ENCODE results near the gene KCNG2.

The KCNG2 gene

DNA sequence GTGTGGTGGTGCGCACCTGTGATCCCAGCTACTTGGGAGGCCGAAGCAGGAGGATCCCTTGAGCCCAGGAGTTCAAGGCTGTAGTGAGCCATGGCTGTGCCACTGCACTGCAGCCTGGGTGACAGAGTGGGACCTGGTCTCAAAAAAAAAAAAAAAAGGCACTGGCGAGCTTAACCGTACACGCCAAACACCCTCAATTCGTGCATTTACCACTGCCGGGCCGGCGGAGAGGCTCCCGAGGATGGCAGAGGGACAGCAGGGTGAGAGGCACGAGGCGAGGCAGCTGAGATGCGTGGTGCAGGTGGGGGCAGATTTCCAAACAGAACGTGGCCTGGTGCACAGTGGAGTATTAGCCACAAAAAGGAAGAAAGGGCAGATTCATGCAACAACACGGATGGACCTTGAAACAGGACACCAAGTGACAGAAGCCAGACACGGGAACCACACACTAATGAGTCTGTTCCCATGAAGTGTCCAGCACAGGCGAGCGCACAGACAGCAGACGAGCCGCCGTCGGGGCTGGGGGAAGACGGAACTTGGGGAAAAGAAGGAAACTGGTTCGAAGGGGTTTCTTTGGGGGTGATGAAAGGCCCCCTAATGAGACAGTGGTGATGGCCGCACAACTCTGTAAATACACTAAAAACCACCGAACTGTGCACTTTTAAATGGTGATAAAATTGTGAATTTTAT, 126.3 kb downstream of the KCNG2 start:
- Histone ChIP-seq H3K4me1 (ENCODE audit: control insufficient read depth in 1 of 2, insufficient read depth in 2 of 2, low read length in 2 of 2) (peaks cover 0 to 13% of the 10 kb centered on the region in 2 donors), H3K36me3 (ENCODE audit: control insufficient read depth in 1 of 2, insufficient read depth in 2 of 2, low read length in 2 of 2) (peaks cover 9 to 40% of the 10 kb centered on the region in 2 donors), H3K27me3 (ENCODE audit: low read depth, low read length) (no peaks in the 10 kb centered on the region), H3K9me3 (ENCODE audit: control insufficient read depth in 1 of 2, low read length in 2 of 2) (peaks cover 4 to 5% of the 10 kb centered on the region in 2 donors), H3K27ac (ENCODE audit: low read length) (no peak overlapping the region), H3K4me3 (ENCODE audit: low read depth in 1 of 2, low read length in 2 of 2) (no peak overlapping the region)

GRCh38 chr18:79924814-79925731, 127.3 kb downstream of the KCNG2 start:
- H3K27me3 ChIP-seq (ENCODE audit: low read depth, low read length) = no peaks in the 10 kb centered on the region
- H3K36me3 ChIP-seq (ENCODE audit: control insufficient read depth in 1 of 2, insufficient read depth in 2 of 2, low read length in 2 of 2) = peaks cover 16 to 48% of the 10 kb centered on the region in 2 donors
- no peak overlapping the region for H3K27ac ChIP-seq (ENCODE audit: low read length)
- H3K4me3 ChIP-seq (ENCODE audit: low read depth in 1 of 2, low read length in 2 of 2) = no peak overlapping the region
- H3K9me3 ChIP-seq (ENCODE audit: control insufficient read depth in 1 of 2, low read length in 2 of 2) = peaks cover 14 to 15% of the 10 kb centered on the region in 2 donors
- peaks cover 0 to 13% of the 10 kb centered on the region in 2 donors for H3K4me1 ChIP-seq (ENCODE audit: control insufficient read depth in 1 of 2, insufficient read depth in 2 of 2, low read length in 2 of 2)

DNA sequence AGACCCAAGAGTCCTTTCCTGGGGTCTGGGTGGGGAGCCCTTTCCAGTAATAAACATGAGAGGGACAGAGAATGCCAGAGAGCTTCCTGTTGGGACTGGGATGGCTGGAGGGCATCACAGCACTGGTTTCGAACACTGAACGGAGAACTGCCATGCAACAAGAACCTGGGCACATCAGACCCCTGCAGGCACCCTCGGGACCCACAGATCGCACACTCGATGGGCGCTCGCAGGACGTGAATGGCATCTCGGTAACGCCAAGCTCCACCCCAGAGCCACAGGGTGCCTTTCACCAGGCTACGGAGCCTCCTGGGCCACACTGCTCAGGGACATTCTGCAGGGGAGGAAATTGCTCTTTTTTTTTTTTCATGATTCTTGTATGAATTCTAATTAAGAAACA, 128.6 kb downstream of the KCNG2 start:
- Histone ChIP-seq H3K27ac (ENCODE audit: low read length) (no peak overlapping the region), H3K4me3 (ENCODE audit: low read depth in 1 of 2, low read length in 2 of 2) (no peak overlapping the region), H3K27me3 (ENCODE audit: low read depth, low read length) (no peaks in the 10 kb centered on the region), H3K9me3 (ENCODE audit: control insufficient read depth in 1 of 2, low read length in 2 of 2) (peaks cover 15 to 22% of the 10 kb centered on the region in 2 donors), H3K36me3 (ENCODE audit: control insufficient read depth in 1 of 2, insufficient read depth in 2 of 2, low read length in 2 of 2) (peaks cover 16 to 48% of the 10 kb centered on the region in 2 donors), H3K4me1 (ENCODE audit: control insufficient read depth in 1 of 2, insufficient read depth in 2 of 2, low read length in 2 of 2) (peaks cover 0 to 13% of the 10 kb centered on the region in 2 donors)

DNA sequence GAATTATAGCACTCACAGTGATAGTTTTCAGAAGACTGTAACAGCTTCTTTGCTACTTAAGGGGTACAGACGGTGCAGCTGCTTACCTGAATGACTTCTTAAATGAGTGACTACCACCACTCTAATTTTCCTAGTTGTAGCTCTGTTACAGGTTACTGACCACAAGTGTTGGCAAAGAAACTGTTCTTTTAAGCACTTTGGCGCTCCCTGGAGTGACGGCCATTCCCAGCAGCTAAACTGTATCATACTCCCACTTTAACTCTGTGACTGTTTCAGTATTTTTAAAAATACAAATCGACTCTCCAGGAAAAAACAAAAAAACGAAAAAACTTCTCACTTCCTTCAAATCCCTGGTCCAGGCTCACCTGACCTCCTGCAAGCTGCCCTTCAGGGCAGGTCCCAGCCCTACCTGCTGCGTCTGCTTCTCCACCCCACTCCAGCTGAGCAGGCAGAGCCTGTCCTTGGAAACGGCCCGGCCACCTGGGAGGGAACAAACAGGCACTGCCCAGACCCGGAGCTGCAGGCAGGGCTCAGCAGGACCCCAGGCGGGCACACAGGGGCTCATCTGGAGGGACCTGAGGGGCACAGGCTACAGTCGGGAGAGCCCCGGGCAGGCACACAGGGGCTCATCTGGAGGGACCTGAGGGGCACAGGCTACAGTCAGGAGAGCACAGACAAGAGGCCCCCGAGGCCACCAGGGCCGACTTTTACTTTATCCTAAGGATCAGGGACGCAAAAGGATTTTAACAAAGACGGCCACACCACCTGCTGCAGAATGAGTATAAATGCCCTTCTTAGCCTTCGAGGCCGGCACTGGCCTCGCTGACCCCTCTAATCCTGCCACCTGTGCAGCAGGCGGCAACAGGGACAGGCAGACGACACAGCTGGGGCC, 129.2 kb downstream of the KCNG2 start:
- no peaks in the 10 kb centered on the region for H3K27me3 ChIP-seq (ENCODE audit: low read depth, low read length)
- H3K27ac ChIP-seq (ENCODE audit: low read length) = no peak overlapping the region
- H3K9me3 ChIP-seq (ENCODE audit: control insufficient read depth in 1 of 2, low read length in 2 of 2) = peaks cover 15 to 24% of the 10 kb centered on the region in 2 donors
- peaks cover 16 to 51% of the 10 kb centered on the region in 2 donors for H3K36me3 ChIP-seq (ENCODE audit: control insufficient read depth in 1 of 2, insufficient read depth in 2 of 2, low read length in 2 of 2)
- no peak overlapping the region for H3K4me3 ChIP-seq (ENCODE audit: low read depth in 1 of 2, low read length in 2 of 2)
- peaks cover 0 to 13% of the 10 kb centered on the region in 2 donors for H3K4me1 ChIP-seq (ENCODE audit: control insufficient read depth in 1 of 2, insufficient read depth in 2 of 2, low read length in 2 of 2)

- Histone ChIP-seq H3K36me3 (ENCODE audit: control insufficient read depth in 1 of 2, insufficient read depth in 2 of 2, low read length in 2 of 2) (peaks cover 16 to 56% of the 10 kb centered on the region in 2 donors), H3K4me3 (ENCODE audit: low read depth in 1 of 2, low read length in 2 of 2) (no peak overlapping the region), H3K27ac (ENCODE audit: low read length) (no peak overlapping the region), H3K27me3 (ENCODE audit: low read depth, low read length) (no peaks in the 10 kb centered on the region), H3K9me3 (ENCODE audit: control insufficient read depth in 1 of 2, low read length in 2 of 2) (peaks cover 18 to 29% of the 10 kb centered on the region in 2 donors), H3K4me1 (ENCODE audit: control insufficient read depth in 1 of 2, insufficient read depth in 2 of 2, low read length in 2 of 2) (peaks cover 0 to 13% of the 10 kb centered on the region in 2 donors)
Observed at GRCh38 chr18:79927607-79928562, 130.1 kb downstream of the KCNG2 start.

- Histone ChIP-seq H3K36me3 (ENCODE audit: control insufficient read depth in 1 of 2, insufficient read depth in 2 of 2, low read length in 2 of 2) (peaks cover 16 to 59% of the 10 kb centered on the region in 2 donors), H3K4me1 (ENCODE audit: control insufficient read depth in 1 of 2, insufficient read depth in 2 of 2, low read length in 2 of 2) (peaks cover 0 to 13% of the 10 kb centered on the region in 2 donors), H3K4me3 (ENCODE audit: low read depth in 1 of 2, low read length in 2 of 2) (peak overlapping the region in 1 of 2 donors; percentile 38), H3K9me3 (ENCODE audit: control insufficient read depth in 1 of 2, low read length in 2 of 2) (peaks cover 22 to 33% of the 10 kb centered on the region in 2 donors), H3K27me3 (ENCODE audit: low read depth, low read length) (no peaks in the 10 kb centered on the region), H3K27ac (ENCODE audit: low read length) (no peak overlapping the region)
Observed at GRCh38 chr18:79928563-79928960, 130.8 kb downstream of the KCNG2 start.

GRCh38 chr18:79930020-79930642, 132.4 kb downstream of the KCNG2 start:
- H3K27ac ChIP-seq (ENCODE audit: low read length) = no peak overlapping the region
- peak overlapping the region in 1 of 2 donors; percentile 19 for H3K4me3 ChIP-seq (ENCODE audit: low read depth in 1 of 2, low read length in 2 of 2)
- peaks cover 0 to 5% of the 10 kb centered on the region in 2 donors for H3K4me1 ChIP-seq (ENCODE audit: control insufficient read depth in 1 of 2, insufficient read depth in 2 of 2, low read length in 2 of 2)
- H3K36me3 ChIP-seq (ENCODE audit: control insufficient read depth in 1 of 2, insufficient read depth in 2 of 2, low read length in 2 of 2) = peaks cover 16 to 57% of the 10 kb centered on the region in 2 donors
- H3K27me3 ChIP-seq (ENCODE audit: low read depth, low read length) = no peaks in the 10 kb centered on the region
- peaks cover 25 to 33% of the 10 kb centered on the region in 2 donors for H3K9me3 ChIP-seq (ENCODE audit: control insufficient read depth in 1 of 2, low read length in 2 of 2)

GRCh38 chr18:79931475-79931874, 133.7 kb downstream of the KCNG2 start:
- Histone ChIP-seq H3K4me1 (ENCODE audit: control insufficient read depth in 1 of 2, insufficient read depth in 2 of 2, low read length in 2 of 2) (no peaks in the 10 kb centered on the region), H3K27ac (ENCODE audit: low read length) (no peak overlapping the region), H3K4me3 (ENCODE audit: low read depth in 1 of 2, low read length in 2 of 2) (no peak overlapping the region), H3K36me3 (ENCODE audit: control insufficient read depth in 1 of 2, insufficient read depth in 2 of 2, low read length in 2 of 2) (peaks cover 18 to 59% of the 10 kb centered on the region in 2 donors), H3K27me3 (ENCODE audit: low read depth, low read length) (no peaks in the 10 kb centered on the region), H3K9me3 (ENCODE audit: control insufficient read depth in 1 of 2, low read length in 2 of 2) (peaks cover 25 to 33% of the 10 kb centered on the region in 2 donors)

- H3K9me3 ChIP-seq (ENCODE audit: control insufficient read depth in 1 of 2, low read length in 2 of 2) = peaks cover 25 to 33% of the 10 kb centered on the region in 2 donors
- H3K36me3 ChIP-seq (ENCODE audit: control insufficient read depth in 1 of 2, insufficient read depth in 2 of 2, low read length in 2 of 2) = peaks cover 18 to 57% of the 10 kb centered on the region in 2 donors
Observed at GRCh38 chr18:79932907-79933306, 135.2 kb downstream of the KCNG2 start.

More at GRCh38 chr18:79932907-79933306, 135.2 kb downstream of the KCNG2 start:
- no peaks in the 10 kb centered on the region for H3K27me3 ChIP-seq (ENCODE audit: low read depth, low read length)
- no peak overlapping the region for H3K4me3 ChIP-seq (ENCODE audit: low read depth in 1 of 2, low read length in 2 of 2)
- no peaks in the 10 kb centered on the region for H3K4me1 ChIP-seq (ENCODE audit: control insufficient read depth in 1 of 2, insufficient read depth in 2 of 2, low read length in 2 of 2)
- H3K27ac ChIP-seq (ENCODE audit: low read length) = no peak overlapping the region

Data from muscle layer of duodenum (tissue), 2 donors.